ENCODE measurements around the gene TFG.
A peak's percentile ranks its signal among the peaks of the same experiment; 100 is the strongest.

DNA sequence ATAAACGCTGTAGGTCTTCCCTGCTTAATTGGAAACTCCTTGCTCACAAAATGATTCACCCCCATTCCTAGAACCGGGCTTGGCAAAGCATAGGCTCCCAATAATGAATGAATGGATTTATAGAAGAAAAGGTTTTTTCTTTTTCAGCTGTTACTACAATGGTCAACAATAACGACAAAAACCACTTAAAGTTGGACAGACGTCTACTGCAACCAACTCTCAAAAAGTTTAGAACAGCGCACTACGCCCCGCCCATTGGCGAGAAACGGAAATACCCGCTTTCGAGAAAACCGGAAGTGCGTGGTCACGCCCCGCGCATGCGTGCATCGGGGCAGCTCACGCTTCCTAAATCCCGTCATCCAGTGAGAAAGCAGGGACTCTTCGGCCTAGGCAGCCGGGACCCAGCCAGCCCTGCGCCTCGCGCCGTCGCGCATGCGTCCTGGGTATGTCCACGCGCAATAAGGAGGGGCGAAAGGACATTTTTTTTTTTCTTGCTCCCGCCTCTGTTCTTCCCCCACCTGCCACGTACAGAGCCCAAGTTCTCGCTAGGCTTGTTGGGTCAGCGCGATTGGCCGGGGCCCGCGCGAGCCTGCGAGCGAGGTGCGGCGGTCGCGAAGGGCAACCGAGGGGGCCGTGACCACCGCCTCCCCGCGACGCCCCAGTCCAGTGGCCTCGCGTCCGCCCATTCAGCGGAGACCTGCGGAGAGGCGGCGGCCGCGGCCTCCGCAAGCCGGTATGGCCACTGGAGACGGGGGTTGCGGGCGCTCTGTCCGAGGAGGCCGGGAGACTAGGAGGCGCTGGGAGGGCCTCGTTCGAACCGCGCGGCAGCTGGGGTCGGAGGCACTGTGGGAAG lies at the start of gene TFG:
- no peak for TF ChIP-seq CTCF (IDR thresholded peaks at IDR 0.05; ENCODE audit: insufficient read depth, low read length)
- peak; percentile 75 for TF ChIP-seq GABPA (IDR thresholded peaks at IDR 0.05; ENCODE audit: low read depth)
- TF ChIP-seq, protein P1, sequence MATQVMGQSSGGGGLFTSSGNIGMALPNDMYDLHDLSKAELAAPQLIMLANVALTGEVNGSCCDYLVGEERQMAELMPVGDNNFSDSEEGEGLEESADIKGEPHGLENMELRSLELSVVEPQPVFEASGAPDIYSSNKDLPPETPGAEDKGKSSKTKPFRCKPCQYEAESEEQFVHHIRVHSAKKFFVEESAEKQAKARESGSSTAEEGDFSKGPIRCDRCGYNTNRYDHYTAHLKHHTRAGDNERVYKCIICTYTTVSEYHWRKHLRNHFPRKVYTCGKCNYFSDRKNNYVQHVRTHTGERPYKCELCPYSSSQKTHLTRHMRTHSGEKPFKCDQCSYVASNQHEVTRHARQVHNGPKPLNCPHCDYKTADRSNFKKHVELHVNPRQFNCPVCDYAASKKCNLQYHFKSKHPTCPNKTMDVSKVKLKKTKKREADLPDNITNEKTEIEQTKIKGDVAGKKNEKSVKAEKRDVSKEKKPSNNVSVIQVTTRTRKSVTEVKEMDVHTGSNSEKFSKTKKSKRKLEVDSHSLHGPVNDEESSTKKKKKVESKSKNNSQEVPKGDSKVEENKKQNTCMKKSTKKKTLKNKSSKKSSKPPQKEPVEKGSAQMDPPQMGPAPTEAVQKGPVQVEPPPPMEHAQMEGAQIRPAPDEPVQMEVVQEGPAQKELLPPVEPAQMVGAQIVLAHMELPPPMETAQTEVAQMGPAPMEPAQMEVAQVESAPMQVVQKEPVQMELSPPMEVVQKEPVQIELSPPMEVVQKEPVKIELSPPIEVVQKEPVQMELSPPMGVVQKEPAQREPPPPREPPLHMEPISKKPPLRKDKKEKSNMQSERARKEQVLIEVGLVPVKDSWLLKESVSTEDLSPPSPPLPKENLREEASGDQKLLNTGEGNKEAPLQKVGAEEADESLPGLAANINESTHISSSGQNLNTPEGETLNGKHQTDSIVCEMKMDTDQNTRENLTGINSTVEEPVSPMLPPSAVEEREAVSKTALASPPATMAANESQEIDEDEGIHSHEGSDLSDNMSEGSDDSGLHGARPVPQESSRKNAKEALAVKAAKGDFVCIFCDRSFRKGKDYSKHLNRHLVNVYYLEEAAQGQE (IDR thresholded peaks at IDR 0.05; ENCODE audit: insufficient replicate concordance, low read depth): no peak
